Raji (cell line): Measurements from ENCODE around the gene PIEZO2.

Source experiments
- POLR2A ChIP-seq: IDR thresholded peaks from 2 replicates; pipeline ENCODE4 v1.6.1; 2011; ENCODE audit warnings: low read depth, low read length, control low read depth; ENCODE audit not compliant: insufficient read depth

Gene PIEZO2

DNA sequence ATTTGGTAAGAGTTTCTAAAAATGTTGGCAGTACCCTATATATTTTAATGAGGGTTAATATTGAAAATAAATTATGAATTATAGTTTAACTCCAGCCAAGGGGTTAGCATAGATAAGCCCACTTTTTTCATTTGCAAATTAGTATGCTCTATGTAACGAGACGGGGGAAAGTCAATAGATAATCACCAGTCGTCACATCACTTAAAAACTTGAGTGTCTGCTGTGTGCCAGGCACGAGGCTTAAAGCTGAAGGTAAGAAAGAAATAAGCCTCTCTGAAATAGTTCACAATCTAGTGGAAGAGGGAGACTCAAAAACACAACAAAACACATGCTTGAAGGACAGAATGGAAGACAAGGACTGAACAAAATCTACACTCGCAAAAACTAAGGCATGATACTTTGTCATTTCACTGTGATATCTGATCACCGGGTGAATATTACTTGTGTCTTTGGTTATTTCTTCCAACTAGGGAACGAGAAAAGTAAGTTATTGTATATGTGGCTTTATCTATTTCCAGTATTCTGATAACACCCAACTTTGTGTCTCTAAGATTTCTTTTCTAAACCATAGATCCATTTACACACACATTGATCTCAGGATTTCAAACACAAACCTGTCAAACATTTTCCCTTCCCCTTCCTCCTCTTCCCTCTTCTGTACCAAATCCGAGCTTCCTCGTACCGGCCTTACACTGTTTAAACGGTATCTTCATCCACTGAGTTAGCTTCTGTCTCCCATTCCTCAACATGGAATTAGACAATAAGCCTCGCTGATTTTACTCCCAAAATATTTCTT lies 199.1 kb downstream of the PIEZO2 start:
- TF ChIP-seq POLR2A, result no peak

DNA sequence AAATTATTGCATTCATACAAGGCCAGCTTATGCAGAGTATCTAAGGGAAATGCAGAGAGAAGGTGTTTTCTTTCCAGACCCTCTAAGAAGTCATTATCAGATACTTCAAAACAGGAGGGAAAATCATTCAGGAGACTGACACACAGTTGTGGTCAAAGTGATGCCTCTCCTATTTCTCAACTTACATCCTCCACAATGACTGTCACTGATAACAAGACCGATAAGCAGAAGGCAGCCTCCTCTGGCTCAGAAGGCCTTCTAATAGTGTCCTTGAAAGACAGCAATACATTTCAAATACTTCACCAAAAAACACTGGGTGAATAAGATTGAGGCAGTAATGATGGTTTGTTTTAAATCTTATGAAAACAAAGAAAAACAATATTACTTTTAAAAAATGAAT lies 199.7 kb downstream of the PIEZO2 start:
- TF ChIP-seq POLR2A, result no peak

DNA sequence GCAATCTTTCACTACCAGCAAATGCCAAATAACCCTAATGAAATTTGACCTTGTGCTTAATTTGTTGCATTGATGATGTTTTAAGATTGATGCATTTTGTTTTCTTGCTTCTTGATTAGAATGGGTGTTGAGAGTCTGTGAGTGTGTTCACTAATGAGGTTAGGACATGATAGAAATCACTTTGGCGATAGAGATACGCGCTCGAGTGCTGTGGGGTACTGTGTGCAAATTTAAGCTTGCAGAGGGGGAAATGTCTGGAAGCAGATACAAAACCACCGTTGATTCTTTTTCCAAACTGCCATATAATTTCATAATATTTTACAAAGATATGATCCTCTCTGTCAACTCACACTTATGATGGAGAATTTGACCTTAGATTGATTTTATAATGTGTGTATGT lies 200.9 kb downstream of the PIEZO2 start:
- no peak for TF ChIP-seq POLR2A

DNA sequence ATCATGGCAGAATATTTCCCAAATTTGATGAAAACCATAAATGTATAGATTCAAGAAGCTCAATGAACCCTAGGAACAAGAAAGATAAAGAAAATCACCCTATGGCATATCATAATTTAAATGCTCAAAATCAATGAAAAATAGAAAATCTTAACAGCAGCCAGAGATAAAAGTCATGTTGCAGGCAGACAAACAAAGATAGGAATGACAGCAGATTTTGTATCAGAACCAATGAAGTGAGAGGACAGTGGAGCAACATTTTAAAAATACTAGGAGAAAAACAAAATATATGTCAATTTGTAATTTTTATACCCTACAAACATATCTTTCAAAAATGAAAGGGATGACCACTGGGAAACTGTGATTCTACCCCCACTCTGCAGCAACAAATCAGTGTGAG lies 203.3 kb downstream of the PIEZO2 start:
- no peak for TF ChIP-seq POLR2A

DNA sequence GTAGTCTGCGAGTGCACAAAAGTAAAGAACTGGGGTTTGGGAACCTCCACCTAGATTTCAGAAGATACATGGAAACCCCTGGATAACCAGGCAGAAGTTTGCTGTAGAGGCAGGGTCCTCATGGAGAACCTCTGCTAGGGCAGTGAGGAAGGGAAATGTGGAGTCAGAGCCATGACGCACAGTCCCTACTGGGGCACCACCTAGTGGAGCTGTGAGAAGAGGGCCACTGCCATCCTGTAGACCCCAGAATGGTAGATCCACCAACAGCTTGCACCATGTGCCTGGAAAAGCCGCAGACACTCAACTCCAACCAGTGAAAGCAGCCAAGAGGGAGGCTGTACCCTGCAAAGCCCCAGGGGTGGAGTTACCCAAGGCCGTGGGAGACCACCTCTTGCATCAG lies 206.4 kb downstream of the PIEZO2 start:
- TF ChIP-seq POLR2A, result no peak

DNA sequence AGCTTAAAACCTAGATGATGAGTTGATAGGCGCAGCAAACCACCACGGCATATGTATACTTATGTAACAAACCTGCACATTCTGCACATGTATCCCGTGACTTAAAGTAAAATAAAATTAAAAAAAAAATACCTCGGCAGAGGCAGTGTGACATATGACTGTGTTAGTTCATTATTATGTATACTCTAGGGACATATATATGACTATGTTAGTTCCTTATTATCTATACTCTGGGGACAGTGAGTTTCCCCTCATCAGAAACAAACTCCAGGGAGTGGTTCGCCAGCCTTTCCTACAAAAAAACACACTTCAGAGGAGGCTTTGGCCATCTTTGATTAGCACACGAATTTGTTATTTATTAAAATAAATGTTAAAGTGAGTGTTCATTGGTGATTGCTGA lies 209.5 kb downstream of the PIEZO2 start:
- TF ChIP-seq POLR2A, result no peak

DNA sequence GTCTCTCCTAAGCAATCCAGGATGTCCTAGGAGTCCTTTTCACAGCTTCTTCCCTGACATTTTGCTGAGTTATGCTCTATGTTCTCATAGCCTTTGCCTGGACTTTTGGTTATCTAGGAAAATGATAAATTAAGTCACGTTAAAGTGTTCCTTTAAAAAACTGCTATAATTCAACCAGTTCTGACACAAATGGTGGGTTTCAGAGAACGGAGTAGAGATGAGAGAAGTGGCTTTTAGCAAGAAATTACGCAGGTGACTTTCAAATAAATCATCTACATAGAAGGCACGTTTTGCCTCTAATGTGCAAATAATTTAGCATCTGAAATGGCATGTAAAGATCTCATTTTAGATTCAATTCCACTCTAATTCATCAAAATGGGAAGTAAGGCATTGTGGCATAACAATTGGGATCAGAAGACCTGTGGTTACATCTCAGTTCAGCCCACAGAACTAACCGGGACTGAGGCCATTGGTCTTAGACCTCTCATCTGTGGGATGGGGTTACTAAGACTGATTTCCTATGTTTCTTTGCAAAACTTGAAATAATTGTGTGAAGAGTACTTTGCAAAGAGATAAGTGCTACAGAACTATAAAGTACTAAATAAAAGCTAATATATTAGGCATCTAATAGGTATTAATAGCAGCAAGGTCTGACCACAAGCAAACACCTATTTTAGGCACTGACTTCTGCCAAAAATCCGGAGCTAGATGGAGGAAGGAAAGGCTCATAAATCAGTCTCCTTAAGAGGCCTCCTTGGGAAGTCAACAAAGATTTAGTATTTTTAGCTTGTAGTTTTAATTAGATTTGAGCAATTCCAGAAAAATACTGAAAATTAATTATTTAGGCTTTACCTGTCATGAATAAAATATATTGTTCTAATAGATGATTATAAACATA lies 211.4 kb downstream of the PIEZO2 start:
- no peak for TF ChIP-seq POLR2A

DNA sequence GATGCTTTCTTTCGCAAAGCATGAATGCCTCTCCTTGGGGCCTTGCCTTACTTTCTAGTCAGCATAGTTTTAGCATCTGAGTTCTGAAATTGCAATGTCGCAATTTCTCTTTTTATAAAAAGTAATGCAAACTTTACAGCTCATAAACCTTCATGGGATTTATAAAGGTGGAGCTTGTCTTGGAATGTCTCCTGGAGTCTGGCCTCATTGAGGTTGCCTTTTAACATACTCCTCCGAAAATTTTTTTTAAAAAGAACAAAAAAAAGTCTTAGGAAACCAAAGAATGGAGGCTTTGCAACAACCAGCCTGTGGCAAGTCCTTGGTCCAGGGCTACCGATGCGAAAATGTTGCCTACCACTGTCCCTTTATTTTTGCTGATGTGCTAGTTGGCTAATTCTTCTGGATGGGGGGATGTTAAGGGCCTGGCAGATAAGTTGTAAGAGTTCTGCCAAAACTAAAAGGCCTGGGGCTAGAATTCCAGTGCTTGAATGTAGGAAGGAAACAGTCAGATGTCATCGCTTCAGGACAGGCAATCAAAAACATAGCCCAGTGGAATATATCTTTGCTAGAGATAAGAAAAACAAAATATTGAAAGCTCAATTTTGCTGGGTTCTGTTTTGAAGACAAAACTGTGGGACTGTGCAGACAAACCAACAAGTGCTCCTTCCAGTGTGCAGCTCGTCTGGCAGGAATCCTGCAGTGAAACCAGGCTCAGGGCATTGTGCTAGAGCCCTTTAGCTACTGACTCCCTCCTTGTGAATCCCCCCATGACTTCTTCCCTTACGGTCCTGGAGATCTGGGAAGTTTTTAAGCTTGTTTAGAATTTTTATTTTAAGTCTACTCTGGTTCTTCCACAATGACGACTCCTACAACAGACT lies 213.0 kb downstream of the PIEZO2 start:
- TF ChIP-seq POLR2A, result no peak

DNA sequence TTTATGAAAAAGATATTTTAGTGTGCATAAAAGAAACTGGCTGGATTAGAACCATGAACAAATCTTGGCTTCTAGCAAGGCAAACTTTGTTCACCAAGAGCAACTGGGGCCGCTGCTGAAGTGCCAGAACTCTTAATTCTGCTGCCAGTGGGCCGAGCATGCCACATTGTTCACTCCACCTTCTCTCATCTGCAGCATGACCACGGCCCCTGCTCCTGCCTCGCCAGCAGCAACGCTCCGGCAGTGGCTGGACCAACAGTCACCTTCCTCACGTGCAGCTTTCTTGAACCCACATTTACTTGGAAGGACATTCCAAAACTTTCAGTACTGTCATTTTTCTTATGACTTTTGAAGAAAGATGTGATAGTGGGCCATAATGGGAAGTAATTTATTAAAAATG lies 213.8 kb downstream of the PIEZO2 start:
- no peak for TF ChIP-seq POLR2A

DNA sequence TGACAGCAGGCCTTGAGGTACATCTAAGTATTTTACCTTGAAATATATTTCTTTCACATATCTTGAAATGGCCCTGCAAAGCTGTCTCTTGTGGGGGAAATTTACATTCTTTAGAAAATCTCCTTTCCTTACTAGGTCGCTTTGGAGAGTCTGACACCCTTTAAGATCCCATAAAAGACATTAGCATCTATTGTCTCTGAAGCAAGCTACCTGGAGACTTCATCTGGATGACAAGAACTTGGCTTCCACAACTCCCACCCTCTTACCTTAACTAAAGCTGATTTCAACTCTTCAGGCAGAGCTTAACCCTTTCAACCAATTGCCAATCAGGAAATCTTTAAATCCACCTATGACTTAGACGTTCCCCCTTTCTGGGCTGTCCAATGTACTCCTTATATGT lies 219.3 kb downstream of the PIEZO2 start:
- TF ChIP-seq POLR2A, result no peak

DNA sequence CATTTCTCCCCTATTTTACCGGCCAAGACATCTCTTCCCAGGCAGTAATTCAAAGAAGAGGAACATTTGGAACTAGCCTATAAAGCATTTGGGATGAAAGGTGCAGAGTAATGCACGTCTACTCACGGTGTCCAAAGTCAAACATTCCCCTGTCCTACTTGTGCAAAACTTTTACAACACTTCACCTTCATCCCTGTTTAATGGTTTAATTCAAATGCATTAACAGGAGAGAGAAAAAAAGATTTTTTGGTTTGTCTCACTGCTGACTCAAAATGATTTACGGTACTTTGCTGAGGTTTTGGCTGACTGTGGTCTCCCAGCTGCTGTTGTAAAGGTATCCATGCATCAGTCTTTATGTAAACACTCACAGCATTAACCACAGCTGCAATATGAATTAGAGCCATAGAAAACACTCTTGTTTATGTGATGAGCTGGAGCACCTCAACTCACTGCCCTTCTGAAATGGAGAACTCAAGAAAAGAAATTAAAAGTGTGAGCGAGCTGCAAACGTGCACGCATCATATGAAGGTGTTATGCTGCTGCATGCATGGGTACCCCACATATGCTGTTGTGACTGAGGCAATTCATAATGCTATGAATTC lies 220.5 kb downstream of the PIEZO2 start:
- TF ChIP-seq POLR2A, result no peak

DNA sequence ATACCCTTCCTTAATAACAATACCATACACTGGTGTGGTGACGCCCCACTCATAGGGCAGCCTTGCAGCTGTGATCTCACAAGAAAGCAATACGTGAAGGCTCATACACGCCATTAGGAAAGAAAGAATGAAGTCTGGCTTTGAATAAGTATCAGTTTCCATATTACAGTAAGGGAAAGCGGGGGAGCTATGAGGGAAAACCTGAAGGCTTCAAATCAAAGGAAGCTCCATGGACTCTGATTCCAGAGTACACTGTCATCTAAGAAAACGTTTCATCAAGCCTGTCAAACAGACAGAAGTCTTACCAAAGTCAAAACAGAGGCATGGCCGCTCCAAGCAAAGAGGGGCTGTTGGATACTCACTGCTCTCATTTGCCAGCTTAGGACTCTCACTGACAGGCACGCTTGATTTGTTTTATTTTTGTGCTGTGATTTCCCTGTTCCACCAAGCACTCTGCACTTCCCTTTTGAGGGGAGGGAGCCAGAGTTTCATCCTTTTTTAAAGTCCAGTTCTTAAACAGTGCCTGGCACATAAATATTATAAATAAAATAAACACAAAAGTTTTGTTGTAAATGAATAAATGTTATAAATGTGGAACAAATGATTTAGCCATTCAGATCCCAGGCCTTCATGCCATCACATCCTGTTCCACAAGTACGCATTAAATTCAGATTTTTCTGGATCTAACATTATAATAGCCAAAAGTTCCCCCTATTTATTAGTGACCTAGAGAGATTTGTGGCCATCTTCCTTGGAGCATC lies 221.2 kb downstream of the PIEZO2 start:
- no peak for TF ChIP-seq POLR2A

DNA sequence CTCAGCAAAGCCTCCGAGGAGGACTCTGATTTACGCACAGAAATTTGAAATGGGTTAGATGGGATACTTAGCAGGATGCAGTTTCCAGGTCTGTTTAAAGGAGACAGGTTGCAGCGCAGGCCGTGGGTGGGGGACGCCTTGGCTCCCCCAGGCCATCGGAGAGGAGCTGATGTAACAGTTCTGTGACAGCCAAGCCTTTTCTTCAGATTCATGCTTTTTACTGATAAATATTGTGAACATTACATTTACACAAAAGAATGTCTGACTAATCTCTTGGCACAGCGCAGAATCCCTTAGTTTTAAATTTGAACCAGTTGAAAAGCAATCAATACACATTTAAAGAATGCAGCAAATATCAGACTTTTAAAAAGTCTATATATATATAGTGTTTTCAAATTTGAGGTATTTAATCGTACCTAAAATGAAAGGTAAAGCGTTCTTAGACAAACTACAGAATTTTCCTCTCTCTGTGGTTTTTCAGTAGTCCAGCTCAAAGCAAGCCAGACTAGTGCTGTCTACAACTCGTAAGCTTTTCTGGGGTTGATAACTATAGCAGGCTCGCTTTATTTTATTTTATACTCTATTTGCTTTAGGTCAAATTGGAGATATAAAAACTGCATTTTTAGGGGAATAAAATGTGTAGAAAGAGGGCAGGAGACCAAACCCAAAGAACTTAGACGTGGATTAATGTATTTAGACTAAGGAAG lies 221.9 kb downstream of the PIEZO2 start:
- TF ChIP-seq POLR2A, result no peak
